LNCAP (cell line): ENCODE results near the gene CHDH.

Source experiments
- CTCF ChIP-seq: fragments of 450-650 bp; IDR thresholded peaks from 2 replicates; pipeline ENCODE4 v1.5.1; 2017; ENCODE audit warnings: mild to moderate bottlenecking

Gene CHDH

DNA sequence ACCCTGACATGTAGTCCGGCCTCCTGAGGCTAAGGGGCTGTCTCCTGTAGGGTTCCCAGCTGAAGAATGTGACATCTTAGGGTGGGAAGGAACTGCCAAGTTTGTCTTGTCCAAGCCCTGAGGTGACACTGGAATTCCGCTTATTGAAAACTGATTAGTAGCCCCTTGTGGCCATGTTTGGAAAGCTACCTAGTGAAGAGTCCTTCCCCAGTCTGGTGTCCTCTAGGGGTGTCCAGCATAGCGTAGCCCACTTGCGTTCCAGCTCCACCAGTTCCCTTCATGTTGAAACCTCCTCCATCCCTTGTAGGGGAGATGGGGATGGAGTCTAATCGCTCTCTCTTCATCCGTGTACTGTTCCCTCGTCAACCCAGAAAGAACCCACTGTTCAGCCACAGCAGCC, 79.5 kb downstream of the CHDH start:
- no peak for TF ChIP-seq CTCF

GRCh38 chr3:53765753-53766152, 80.5 kb downstream of the CHDH start:
- TF ChIP-seq CTCF: no peak

DNA sequence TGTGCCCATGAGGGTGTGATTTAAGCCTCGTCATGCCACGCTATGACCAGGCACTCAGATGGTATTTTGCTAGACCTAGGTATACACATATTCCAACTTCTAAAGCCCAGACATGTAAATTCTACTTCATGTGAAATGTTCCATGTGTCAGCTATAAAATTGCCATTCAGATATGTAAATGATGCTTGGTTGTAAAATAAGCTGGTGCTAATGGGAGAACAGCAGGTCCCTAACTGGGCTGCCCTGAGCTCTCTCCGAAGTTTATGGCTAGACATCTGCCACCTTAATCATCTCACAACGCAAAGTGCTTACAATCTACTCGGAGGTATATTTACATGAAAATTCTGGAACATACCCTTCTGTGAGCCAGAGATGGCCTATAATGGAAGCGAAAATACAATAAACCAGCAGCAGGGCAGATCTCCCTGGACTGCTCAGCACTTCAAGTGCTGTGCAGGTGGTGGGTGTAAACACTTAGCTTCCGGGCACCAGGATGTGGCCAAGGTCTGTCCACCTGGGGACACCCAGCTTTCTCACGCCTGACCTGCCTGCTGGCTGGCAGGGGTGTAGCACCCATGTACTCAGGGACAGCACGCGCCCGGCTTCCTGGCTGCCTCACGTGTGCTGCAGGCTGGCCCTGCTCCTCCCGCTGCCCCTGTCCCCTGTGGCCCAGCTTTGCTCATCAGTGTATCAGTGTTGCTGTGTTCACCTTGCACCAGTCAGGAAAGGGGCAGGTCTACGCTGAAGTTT, 82.0 kb downstream of the CHDH start:
- no peak for TF ChIP-seq CTCF

GRCh38 chr3:53763353-53763752, 82.9 kb downstream of the CHDH start:
- TF ChIP-seq CTCF: no peak
